Amniotic stem cell (primary cell): ENCODE results near the gene NRAP.

ENCODE experiments used
- DNase-seq: peaks from one replicate; lab custom pipeline; 2025; lab: John Stamatoyannopoulos, UW

Gene NRAP

DNA sequence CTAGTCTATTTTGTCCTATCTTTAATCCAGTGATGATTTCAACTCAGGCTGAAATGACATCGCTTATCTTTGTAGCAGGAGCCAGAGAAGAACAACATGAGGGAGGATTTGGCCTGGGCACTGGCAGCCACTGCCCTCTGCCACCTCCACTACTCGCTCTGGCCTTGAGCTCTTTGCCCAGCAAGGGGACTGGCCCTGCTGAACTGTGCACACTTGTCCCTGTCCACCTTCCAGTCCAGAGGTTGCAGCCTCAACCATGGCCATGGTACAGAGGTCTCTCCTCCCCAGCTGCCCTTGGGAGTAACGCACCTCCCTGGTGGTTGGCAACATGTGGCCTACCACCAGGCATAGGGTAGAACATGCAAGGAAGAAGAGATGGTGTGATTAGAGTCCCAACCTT lies 102.6 kb downstream of the NRAP start:
- DNase-seq = no peak

DNA sequence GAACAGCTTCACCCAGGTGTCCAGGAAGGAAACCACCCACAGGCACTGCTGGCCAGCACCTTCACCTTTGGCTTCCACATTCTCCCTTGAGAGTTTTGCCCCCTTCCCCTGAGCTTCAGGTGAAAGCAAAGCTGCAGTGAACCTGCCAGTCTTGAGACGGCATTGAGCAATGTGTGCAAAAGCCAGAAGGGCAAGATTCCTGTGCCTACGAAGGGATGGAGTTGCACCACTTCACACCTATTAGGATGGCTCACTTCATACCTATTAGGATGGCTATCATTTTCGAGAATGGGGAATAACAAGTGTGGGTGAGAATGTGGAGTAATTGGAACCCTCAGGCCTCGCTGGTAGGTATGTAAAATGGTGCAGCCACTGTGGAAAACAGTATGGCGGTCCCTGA lies 103.8 kb downstream of the NRAP start:
- no peak for DNase-seq

DNA sequence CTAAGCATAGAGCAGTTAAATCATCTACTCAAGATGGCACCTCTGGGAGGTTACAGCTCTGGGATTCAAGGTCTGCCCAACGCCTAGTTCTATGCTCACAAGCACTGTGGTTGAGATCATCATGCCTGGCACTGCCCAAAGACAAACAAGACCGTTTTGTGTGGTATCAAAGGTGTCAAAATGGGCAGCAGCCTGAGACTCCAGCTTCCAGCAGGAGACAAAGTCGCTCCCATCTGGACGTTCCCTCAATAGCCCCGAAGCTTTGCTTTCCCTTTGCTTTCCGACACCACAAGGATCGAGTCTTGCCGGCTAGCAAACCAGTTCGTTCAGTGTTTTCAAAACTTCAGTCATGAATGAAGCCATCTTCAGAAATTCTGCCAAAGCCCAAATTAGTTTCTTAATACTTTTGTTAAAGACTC lies 105.9 kb downstream of the NRAP start:
- DNase-seq = no peak

DNA sequence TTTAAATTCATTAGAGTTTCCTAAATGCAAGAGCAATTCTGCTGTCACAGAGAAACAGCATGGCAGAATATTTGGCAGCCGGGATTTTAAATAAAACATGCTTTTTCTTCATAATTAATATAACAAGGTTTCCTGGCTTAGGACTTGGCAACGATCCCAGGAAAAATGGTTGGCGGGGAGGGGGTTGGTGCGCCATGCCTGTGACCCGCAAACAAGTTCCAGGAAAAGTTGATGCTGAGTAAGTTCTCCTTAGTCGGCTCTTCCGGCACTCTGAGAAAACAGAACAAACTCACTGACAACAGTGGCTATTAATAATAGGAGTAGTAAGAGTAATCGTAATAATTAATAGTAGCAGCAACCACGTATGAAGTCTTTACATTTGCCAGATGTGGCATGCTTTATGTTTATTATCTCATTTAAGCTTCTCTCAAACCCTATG lies 106.4 kb downstream of the NRAP start:
- DNase-seq = no peak

DNA sequence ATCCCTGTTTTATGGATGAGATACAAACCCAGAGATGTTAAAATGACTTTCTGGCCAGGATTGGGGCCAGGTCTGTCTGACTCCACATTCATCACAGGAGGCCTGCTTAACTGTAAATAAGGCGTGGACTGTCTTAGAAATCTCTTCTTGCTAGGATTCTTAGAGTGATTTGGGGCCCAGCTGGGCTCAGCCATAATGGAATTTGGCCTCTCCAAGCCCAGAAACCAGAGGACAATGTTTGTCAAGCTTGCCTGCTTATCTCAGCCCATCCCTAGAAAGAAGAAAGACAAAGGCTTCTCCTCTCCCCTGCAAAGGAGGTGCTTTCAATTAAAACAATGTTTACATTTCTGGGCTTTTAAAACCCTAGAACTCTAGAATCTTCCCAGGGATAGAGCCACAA lies 108.1 kb downstream of the NRAP start:
- no peak for DNase-seq

DNA sequence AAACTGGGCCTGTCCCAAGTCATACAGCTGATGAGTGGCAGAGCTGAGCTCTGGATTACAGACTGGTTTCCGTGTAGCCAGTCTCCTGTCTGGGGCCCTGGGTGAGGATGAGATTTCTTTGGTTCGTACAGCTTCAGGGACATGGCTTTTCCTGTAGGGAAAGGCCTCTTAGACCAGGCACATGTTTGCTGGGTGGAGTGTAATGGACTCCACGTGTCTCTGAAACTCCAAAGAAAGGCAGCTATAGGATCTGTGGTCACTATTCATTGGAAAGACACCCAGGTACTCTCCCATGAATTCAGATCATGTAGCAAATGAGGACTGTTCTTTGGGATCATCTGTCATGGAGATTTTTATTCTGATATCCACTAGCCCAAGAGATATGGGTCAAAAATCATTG lies 108.6 kb downstream of the NRAP start:
- DNase-seq = no peak

DNA sequence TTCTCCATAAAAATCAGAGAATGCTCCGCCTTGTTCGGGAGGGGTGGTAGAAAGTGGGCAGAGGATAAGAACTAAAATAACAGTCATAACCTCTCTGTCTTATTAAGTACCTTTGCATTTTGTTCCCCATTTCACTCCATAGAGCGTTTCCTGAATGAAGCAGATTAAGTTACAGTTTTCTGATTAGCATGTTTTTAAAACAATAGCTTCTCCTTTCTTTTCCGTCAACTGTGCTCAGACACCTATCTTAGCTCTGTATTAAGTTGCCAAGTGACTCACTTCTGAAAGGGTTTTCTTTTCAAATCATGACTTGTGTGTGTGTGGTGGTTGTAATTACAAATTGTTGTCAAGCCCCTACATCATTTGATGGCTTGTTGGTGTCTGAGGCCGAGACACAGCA lies 109.6 kb downstream of the NRAP start:
- no peak for DNase-seq

DNA sequence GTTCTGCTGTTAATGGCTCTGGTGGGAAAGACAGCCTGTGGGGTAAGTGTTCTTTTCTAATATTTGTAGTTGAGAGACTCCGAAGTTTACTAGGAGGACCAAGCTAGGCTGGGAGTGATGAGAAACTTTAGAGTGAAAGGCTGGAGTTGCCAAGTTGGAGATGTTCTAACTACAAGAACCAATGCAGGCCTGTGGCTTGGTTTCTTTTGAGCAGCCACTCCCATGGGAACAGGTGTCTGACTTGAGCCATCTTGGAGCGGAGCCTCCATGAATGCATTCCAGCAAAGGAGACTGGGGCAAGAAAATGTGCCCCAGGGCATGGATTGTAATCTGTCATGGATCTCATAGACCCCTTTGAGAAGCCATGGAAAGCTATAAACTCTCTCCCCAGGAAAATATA lies 110.7 kb downstream of the NRAP start:
- DNase-seq = no peak

DNA sequence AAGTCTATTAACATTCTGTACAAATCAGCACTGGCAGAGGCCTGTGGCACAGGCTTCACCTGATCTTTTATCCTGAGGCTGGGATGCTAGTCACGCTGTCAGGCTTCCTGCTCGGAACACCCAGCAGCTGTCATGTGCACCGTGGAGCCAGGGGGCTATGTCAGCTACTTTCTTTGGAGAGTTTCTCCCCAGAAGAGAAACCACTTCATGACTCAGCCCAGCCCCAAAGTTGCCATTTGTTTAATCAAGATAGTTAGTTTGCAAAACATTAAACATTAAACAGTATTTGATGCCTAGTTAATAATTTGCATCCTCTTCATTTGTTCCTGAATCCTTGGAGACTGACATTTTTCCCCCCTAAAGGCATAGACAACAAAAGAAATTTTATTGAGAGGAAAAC lies 111.1 kb downstream of the NRAP start, which contains the start of gene HABP2:
Gene HABP2 (plus strand): TSS at position 353 of the 400 bp plus-strand sequence. CDS start 69 bp downstream, outside the sequence.
- DNase-seq = no peak

DNA sequence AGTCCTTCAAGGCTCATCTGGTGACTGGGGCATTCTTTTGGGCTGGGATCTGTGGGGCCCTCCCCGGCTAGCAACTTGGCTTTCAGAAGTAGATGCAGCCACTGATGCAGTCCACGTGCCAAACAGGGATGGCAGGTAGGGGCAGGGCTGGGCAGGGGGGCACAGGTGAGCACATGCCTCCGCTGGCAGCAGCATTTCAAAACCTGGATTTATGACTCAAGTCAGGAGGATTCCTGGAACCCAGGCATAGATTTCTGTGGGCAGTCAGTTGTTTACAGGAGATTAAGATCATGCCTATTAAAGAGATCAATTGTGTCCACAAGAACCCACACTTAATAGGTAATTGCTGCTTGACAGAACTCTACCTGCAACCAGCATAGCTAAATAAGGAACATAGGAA lies 111.8 kb downstream of the NRAP start:
- no peak for DNase-seq

DNA sequence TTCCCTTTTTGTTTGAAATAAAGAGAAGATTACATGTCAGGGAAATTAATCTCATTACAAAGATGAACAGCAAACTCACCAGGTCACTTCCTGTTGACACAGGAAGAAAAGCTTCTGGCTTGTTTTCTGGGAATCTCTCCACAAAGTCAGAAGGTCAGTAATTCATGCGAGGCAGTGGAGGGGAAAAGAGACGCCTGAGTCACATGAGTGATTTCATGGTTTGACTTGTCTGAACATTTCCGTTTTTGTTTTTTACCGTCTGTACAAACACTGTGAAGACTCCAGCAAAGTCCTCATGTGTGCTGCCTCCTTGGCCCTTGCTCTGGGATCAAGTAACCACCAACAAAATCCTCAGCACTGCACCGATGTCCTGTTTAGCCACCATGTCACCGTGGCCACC lies 113.5 kb downstream of the NRAP start:
- no peak for DNase-seq

DNA sequence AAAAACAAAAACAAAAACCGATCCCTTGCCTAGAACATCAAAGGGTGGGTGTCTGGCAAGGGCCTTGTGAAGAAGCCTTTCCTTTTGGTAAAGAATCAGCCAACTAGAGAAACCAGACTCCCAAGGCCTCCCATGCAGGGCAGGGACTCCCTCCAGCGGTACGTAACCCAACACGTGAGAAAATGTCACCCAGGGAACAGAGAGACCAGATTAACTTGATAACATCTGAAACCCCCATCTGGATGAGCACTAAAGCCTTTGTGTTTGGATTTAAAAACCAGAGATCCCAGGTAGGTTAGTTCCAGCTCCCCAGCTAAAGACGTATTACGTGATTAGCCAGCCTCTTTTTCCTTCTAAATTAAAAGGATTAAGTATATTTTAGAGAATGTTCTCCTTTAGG lies 114.0 kb downstream of the NRAP start:
- DNase-seq = no peak

DNA sequence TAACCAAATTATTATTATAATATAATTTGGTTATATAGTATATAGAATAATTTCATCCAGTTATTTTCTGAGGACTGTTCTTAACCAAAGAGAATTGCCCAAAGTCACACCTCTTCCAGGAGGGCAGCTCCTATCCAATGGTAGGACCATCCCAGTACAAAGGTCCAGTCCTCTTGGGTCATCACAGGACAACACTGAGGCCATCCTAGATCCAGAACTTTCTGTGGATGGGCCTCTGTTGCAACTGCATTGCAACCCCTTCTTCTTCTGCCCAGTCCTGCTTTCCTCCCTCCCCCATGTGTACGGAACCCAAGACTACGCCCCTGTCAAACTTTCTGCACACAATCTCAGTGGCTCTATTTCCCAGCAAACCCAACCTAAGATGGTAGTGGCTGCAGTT lies 116.4 kb downstream of the NRAP start:
- no peak for DNase-seq

DNA sequence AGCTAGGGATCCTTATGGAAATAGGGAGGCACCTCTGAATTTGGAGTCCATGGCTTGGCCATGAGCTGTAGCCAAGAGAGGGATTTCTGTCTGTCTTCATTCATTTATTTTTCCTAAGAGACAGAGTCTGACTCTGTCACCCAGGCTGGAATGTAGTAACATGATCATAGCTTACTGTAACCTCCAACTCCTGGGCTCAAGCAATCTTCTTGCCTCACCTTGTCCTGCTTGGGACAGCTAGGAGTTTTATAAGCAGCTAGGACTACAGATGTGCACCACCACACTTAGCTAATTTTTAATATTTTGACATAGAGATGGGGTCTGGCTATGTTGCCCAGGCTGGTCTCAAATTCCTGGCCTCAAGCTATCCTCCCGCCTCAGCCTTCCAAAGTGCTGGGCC lies 119.4 kb downstream of the NRAP start:
- DNase-seq = no peak

DNA sequence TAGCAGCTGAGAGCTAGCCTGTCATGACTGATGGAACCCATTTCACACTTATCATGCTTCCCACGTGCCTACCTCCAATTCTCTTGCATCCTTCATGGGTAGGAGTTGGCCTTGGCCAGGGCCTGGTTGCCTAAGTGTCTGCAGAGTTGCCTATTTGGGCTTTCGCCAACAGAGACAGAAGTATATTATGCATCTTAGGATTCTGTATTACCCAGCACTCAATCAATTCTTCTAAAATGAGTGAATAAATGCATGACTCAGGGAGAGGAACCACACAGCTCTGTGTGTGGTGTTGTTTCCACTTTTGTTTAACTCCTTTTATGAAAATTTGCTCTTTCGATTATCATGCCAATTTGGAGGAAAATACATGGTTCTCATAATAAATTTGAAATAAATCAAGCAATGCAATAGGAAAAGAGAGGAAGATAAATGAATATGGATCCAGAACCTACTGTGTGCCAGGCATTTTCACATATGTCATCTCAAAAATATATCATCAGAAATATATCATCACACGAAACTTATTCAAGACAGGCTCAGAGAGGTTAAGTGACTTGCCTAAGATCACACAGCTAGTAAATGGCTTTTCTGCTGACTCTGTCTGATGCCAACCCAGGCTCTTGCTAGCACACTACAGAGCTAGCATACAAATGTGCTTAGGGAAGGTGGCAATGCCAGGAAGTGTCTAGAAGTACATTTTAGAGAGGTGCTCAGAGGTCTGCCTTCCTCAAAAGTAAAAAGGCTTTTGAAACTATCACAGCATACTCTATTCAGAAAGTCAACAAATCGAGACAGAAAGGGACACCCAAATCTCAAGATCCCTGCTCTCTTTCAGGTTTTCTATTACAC lies 120.5 kb downstream of the NRAP start:
- DNase-seq = no peak

DNA sequence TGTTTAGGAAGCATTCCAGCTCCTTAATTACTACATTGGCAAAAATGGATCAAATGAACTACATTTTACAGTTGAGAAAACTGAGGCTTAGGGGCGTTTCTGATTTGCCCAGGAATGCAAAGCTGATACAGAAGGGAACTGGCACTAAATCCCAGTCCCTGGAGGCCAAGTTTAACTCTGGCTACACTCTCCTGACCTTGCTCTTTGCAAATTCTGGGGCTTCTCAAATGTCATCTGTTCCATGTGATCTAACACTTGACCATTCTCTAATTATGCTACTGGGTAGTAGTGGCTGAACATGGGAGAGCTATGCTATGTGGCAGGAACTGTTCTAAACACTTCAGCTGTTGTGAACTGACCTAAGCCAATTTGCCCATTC lies 122.3 kb downstream of the NRAP start:
- DNase-seq = no peak

DNA sequence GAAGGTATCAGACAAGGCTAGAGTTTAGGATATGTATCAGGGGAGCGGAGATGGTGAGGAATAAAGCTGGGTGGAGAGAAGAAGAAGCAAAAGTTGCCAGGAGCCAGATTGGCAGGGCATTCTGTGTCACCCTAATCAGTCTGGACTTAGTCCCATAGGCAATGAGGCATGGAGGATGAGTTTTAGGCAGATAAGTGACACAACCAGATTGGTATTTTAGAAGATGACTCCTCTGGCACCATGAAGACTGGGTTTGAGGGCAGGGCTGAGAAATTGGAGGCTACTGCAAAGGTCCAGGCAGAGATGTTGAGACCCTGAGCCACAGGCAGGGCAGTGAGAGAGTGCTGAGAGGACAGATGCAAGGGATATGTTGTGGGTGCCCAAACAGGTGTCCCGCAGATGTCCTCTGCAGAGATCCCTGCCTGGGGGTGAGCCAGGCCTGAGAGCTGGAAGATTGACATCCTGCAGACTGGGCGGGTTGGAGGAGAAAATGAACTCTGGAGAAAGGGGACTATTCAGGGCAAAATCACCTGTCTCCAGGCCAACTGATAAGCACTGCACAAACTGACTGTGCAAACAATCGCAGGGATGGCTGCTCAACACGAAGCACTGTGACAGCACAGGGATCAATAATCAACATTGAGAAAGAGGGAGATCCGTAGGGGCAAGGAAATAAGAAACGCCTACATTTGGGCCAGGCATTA lies 122.8 kb downstream of the NRAP start:
- DNase-seq = no peak

DNA sequence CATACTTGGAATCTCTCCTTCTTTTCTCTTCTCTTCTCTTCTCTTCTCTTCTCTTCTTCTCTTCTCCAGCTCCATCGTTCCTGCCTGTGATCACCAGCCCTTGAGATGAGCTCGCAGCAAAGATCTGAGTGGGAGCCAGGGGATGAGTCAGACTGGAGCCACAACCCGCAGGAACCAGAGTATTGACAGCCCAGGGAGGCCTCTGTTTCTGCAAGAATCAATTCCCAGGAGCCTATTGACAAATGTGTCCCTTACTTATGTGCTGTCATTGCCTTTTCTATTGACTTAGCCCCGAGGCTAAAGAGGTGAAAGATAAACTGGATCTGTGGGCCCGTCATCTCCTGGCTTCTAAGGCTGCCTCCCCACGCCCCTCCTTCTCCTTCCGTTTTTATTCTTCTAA lies 124.1 kb downstream of the NRAP start:
- DNase-seq = no peak
